ENCODE measurements around the gene KDM3A.

The KDM3A gene, protein sequence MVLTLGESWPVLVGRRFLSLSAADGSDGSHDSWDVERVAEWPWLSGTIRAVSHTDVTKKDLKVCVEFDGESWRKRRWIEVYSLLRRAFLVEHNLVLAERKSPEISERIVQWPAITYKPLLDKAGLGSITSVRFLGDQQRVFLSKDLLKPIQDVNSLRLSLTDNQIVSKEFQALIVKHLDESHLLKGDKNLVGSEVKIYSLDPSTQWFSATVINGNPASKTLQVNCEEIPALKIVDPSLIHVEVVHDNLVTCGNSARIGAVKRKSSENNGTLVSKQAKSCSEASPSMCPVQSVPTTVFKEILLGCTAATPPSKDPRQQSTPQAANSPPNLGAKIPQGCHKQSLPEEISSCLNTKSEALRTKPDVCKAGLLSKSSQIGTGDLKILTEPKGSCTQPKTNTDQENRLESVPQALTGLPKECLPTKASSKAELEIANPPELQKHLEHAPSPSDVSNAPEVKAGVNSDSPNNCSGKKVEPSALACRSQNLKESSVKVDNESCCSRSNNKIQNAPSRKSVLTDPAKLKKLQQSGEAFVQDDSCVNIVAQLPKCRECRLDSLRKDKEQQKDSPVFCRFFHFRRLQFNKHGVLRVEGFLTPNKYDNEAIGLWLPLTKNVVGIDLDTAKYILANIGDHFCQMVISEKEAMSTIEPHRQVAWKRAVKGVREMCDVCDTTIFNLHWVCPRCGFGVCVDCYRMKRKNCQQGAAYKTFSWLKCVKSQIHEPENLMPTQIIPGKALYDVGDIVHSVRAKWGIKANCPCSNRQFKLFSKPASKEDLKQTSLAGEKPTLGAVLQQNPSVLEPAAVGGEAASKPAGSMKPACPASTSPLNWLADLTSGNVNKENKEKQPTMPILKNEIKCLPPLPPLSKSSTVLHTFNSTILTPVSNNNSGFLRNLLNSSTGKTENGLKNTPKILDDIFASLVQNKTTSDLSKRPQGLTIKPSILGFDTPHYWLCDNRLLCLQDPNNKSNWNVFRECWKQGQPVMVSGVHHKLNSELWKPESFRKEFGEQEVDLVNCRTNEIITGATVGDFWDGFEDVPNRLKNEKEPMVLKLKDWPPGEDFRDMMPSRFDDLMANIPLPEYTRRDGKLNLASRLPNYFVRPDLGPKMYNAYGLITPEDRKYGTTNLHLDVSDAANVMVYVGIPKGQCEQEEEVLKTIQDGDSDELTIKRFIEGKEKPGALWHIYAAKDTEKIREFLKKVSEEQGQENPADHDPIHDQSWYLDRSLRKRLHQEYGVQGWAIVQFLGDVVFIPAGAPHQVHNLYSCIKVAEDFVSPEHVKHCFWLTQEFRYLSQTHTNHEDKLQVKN (N-terminal part only)

DNA sequence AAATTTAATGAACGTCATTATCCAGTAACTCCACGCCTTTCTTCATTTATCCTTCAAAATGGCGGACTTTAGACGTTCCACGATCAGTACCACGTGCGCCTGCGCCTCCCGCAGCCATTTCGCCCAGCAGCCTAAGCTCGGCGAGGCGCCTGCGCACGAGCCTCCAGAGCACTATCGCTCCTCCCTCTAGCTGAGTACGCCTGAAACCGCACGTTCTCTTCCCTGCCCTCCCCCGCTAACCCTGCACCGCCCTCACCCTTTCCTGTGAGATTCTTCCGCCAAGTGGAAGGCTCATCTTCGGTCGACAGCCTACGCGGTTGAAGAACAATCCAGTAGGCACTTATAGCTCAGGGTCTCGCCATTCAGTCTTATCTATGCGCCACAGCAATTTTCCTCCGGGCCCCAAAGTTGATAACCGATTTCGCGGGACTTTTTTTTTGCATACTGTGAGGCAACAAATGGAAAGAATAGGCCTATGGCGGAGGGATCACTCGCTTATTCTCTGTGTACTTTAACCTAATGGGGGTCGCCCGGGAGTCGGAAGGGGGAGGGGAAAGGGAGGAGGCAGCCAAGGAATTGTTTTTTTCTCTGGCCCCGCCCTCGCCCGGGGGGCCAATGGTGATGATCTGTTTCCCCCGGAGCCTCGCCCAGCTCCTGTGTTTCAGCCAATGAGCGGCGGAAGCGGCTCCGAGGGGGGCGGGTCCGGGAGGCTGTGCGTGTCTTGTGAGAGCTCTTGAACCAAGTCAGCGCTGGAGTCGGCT, at the start of gene KDM3A:
Gene KDM3A, plus strand, starts transcription at position 741 of the 761 bp plus-strand sequence. CDS start 677 bp downstream, outside the sequence.
- peak; percentile 98 for DNase-seq (ENCODE audit: low read depth)

DNA sequence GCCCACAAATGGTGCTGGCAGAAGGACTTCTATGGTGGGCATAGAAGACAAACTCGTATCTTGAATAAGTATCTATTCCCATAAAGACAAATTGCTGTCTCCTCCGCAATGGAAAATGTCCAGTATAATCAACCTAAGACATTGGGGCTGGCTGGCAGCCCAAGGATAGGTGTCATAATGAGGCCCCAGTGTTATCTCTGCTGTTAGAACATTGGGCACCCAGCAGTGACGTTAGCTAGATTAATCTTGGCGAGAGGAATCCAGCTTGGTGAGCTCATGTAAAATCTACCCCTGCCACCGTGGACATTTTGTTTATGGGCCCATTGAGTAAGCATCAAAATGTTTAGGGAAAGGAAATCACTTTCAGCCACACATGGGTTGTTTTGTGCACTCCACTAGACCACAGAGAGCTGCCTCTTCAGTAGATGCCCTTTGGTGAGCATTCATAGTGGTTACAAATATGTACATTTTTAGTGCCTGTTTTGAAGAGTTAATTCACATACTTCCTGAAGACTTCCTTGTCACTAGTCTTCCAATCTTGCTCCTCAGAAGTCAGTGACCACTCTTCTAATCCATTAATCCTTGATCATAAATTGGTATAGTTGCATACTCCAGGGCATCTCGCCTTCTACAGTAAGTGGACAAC, 48.2 kb upstream of the KDM3A start:
- no peak for DNase-seq (ENCODE audit: low read depth)

DNA sequence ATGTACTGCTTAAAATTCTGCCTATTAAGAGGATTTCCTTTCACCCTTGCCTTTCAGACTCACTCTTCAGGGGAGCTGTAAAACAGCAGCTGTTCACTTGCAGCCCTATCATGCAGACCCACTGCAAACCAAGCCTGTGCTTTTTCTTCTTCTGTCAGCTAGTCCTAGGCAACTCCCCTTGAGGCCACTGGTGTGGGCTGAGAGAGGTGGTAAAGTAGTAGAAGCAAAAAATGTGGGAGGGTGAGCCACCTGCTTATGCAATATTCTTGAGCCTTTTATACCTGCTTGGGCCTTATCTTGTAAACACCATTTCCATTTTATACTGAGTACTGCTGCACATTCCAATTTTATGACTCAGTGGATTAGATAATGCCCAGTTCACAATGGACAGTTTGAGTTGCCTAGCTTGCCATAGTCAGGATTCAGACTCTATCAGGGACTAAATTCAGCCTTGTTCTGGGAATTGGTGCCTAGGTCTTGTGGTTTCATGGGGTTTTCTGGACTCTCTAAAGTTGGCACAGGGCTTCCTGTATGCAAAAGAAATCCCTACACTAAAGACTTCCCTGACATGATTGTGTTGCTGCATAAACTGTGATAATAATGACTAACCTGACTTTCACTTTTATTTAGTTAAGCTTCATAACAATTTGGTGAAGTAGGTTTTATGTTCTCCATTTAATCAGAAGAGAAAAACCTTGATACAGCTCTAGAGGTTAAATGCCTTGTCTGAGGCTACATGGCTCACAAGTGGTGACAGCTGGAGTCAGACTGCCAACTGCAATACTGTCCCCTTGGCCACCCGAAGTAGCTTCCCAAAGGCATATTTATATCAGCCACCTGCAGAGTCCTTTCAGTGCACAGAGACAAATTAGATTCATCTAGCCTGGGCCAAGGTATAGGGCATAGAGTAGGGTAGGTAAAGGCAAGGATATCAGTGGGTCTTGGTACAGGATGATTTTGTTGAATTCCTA, 47.4 kb upstream of the KDM3A start:
- DNase-seq (ENCODE audit: low read depth): no peak

DNA sequence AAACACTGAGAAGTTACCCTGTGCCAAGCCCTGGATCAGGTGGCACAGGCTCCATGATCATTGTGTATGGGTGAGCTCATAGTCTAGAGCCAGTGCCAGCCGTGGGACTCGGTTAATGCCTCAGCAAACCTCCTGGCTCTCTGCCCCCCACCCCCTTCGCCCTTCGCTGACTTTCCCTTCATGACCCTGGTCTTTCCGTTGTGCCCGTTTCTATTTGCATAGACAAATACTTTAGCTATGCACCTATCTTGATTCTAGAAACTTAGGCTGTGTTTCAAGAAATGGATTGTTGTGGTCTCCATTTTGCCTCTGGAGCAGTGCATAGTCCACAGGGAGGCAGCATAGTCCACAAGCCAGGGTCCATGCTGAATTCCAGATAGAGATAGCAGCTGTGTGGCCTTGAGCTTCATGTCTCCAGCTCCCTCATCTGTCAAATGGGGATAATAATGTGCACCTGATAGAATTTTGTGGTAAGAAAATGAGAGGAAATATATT, 44.8 kb upstream of the KDM3A start:
- DNase-seq (ENCODE audit: low read depth): no peak

DNA sequence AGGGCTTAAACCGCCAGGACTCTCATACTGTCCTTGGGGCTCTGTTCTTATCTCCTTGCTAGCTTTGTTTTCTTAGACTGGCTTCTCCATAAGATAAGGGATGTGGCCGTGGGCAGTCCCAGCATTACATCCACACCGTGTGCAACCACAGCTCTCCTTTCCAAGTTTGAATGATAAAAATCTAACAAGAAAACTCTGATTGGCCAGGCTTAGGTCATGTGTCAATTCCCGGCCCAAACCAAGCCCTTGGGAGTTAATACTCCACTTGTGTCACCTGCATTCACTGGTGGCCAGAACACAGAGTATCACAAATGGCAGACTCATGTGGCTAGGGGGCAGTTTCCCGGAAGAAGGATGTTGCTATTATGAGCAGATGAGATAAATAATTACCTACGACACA, 43.2 kb upstream of the KDM3A start:
- DNase-seq (ENCODE audit: low read depth): no peak

DNA sequence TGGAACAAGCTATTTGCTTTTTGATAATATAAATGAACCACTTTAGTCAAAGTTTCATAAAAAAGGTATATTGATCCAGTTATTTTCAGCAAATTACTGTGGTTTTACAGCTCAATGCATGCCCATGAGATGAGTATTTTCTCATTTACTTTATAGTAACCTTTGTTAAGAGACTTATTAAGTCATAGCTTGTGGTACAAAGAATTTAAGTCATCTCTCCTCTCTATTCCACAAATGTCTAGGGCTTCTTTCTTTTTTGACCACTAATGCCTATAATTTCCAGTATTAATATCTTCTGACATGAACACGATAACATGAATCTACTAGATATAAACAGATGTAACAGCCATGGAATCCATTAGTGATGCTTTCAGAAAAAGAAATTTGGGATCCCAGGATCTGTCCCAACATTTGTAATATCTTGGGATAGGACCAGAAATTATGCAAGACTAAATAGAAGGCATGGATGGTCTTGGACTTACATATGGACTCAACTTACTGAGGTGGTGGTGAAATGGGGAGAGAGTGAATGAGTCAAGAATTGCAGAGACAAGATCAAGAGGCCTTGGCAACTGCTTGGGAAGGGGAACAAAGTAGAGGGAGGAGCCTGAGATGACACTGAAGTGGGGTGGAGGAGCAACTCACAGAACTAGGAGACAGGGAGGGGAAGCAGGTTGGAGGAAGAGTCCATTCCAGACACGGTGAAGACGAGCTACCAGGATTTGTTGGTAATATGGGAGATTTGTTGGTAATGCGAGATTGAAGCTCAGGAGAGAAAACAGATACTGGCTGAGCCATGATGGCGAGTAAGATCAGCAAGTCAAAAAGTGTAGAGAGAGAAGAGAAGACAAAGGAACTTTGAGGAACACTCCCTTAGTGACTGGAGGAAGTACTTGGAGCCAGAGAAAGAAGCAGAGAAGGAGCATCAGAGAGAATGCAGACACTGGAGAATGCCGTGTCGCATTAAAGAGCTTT, 42.4 kb upstream of the KDM3A start:
- no peak for DNase-seq (ENCODE audit: low read depth)

DNA sequence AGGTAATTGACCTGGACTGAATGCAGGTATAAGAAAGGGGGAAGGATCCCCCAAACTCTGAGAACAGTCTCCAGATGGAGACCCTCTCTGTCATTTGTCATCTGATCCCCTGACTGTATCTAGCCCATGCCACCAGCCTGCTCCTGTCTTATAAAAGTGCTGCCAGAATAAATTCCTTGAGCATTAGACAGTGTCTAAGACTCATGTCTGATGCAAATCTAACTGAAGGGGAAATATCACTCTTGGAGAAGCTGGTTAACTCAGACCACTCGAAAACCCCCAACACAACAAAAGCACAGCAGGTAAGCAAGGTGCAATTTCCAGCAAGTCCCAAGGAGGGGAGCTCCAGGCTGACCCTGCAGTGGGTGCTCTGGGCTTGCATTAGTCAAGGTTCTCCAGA, 40.9 kb upstream of the KDM3A start:
- DNase-seq (ENCODE audit: low read depth): no peak

DNA sequence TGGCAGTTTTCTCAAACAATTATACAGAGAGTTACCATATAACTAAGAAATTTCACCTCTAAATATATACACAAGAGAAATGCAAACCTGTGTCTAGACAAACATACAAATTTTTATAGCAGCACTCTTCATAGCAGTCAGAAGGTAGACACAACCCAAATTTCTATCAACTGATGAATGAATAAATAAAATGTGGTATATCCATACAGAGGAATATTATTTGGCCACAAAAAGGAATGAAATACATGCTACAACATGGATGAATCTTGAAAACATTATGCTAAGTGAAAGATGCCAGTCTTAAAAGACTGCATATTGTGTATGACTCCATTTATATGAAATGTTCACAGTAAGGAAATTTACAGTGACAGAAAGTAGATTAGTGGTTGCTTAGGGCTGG, 30.6 kb upstream of the KDM3A start:
- no peak for DNase-seq (ENCODE audit: low read depth)

DNA sequence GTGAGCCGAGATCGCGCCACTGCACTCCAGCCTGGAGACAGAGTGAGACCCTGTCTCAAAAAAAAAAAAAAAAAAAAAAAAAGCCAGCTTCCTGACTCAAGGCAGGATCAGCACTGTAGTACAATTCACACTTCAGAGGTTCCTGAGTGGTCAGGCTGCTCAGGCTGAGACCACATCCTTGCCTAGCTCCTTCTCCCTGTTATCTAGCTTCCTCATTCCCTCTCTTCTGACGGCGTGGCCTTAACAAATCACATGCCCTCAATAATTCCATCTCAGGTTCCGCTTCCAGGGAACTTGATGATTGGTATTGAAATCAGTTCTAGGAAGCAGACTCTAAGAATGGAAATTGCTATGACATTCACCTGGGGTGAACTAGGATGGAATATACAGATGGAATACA, 29.8 kb upstream of the KDM3A start:
- DNase-seq (ENCODE audit: low read depth): no peak

DNA sequence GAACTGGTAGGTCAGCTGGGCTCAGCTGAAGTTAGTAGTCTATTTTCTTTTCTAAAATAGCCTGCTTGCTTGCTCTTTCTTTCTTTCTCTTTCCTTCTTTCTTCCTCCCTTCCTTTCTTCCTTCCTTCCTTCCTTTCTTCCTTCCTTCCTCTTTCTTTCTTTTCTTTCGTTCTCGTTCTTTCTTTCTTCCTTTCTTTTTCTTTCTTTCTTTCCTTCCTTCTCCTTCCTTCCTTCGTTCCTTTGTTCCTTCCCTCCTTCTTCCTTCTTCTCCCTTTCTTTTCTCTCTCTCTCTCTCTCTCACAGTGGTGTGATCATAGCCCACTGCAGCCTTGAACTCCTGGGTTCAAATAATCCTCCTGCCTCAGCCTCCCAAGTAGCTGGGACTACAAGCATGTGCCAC, 29.2 kb upstream of the KDM3A start:
- no peak for DNase-seq (ENCODE audit: low read depth)

DNA sequence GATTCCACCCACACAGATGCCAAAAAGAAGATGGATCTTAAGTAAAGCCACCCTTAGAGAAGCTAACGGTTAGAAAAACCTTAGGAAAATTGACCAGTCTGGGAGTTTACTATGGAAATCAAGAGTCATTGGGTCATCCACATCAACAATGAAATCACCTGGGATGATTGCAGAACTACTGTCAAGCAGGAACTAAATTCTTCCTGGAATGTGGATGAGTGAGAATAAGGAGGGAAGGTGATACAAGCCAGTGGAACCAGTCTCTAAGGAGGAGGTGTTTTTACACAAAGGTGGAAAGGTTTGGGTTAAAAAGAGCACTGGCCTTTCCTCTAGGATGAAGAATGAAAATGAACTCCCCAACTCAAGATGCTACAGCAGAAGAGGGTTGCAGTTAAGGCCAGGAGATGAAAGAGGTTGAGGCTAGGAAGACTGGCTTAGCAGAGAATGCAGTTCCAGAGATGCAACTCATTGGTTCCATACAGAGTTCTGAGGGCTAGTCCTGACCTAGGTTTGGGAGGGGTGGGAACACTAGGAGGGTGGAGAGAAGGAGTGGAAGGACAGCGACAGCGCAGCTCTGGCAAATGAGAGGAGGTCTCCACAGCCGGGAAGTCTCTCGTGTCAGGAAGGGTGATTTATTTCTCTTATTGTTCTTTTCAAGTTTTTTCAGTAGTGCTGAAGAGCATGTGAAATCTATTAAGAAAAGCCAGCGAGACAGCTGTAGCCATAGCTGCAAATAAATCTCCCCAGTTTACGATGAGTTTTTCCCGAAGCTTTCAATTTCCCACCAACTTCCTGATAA, 27.7 kb upstream of the KDM3A start:
- no peak for DNase-seq (ENCODE audit: low read depth)

DNA sequence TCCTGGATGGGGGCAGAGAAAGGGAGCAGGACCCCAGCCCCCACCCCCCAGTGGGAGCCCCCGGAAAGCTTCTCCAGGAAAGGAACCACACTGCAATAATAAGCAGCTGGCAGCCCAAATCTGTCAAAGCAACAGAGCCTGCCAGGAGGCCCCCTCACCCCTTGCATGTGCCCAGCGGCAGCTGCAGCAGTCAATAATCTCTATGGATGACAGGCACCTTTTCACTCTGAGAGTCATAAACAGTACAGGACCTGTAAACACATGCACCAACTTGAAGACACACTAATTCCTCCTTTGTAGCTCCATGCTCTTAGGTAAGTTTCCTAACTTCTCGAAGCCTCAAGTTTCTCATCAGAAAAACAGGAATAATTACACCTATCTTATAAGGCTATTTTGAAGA, 26.2 kb upstream of the KDM3A start:
- no peak for DNase-seq (ENCODE audit: low read depth)

DNA sequence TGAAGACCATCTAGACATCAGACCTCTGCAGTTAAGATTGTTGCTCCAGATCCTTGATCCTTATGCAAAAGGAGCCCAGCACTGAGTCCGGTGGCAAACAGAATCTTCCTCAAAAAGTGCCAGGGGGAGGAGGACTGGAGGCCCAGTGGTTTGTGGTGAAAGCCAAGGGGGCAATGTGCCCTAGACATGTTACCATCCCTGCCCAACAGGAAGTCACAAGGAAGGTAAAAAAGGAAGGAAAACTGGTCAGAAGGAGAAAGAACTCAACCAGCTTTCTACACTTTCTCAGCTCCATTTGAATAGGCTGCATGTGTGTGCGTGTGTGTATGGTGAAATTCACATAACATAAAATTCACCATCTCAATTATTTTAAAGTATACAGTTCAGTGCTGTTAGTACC, 25.0 kb upstream of the KDM3A start:
- DNase-seq (ENCODE audit: low read depth): no peak

DNA sequence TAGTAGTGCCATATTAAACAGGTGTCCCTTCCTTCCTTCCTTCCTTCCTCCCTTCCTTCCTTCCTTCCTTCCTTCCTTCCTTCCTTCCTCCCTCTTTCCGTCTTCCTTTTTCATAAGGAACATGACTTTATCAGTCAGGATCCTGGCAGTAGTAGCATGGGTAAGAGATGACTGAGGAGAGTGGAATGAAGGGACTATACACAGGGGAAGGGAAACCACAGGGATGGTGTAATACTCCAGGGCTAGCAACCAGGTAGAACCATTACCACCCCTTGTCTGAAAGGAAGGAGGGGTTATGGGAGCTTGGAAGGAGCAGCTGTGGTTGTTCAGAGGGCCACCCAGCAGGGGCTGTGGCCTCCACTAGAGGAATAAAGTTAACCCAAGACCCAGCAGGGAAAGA, 23.2 kb upstream of the KDM3A start:
- no peak for DNase-seq (ENCODE audit: low read depth)

DNA sequence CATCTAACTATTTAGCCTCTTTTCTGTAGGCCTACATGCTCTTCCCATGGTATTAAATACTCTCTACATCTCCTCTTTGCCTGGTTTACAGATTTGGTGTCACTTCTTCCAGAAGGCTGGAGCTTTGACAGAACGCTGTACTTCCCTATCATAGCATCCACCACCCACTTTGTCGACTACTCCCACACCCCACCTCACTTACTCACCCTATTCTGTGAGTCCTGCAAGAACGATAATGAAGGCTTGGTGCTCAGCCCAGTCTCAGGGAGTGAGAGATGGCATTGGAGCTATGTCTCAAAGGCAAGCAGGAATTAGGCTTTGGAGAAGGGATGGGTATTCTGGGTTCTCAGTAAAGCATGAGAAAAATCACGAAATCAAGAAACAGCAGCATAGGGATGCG, 20.3 kb upstream of the KDM3A start:
- no peak for DNase-seq (ENCODE audit: low read depth)

DNA sequence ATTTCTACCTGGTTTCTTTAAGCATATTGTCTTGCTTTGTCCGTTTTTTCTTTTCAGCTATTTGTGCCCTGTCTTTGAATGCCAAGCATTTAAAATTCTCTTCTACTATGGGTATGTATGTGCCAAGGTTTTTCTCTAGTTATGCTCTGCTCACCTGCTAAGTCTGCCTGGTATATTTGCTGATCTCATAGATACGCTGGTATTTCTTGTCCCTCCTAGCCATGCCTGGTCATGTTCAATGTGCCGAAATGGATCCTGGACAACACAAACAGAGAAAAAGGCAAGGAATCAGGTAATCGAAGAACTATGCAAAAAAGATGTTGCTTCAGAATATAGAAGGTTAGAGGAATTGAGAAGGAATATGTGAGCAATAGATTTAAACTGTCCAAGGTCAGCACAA, 14.9 kb upstream of the KDM3A start:
- no peak for DNase-seq (ENCODE audit: low read depth)

DNA sequence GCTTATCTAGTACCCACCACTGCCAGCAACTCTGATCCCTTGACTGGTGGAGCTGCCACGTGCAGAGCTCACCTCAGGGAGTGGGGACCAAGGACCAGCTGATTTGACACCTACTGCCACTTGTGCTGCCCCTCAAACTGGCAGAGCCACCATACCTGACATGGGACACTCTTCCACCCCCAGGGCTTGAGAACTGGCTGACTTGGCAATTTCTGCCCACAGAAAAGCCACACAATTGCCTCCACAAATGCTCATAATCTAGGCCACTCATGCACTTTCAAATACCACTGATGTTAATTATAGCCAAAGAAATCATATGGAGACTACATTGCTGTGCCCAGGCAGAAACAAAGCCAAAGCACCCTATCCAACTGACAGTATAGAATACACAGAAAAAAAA, 11.8 kb upstream of the KDM3A start:
- DNase-seq (ENCODE audit: low read depth): no peak

DNA sequence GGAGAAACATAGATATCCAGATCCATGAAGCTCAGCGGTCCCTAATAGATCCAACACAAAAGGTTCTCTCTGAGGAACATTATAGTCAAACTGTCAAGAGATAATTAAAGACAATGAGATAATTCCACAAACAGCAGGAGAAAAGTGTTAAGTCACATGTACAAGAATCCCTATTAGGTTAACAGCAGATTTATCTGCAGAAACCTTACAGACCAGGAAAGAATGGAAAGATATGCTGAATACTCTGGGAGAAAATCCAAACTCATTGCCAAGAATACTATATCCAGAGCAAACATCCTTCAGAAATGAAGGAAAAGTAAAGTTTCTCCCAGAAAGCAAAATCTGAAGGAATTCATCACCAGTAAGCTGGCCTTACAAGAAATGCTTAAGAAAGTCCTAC, 10.8 kb upstream of the KDM3A start:
- DNase-seq (ENCODE audit: low read depth): no peak
